Esophagus squamous epithelium (tissue), 5 donors: ENCODE data around the gene IQGAP2. TPM values are rescaled to one million over a fixed set of nuclear protein-coding genes. Genes with fewer than 3 reads are reported as not detected.

ENCODE experiments used
- DNase-seq: peaks from one replicate; lab custom pipeline; 2025; lab: John Stamatoyannopoulos, UW
- H3K27ac ChIP-seq, 4 donors: fragments of 200-600 bp; sonication (generic); one replicate each; pipeline ENCODE4 v1.5.1; 2016 to 2019; ENCODE audit warnings: mild to moderate bottlenecking in 1 of 4
- H3K27me3 ChIP-seq, 4 donors: fragments of 200-600 bp; sonication (generic); 1 replicate in 3 of 4; 2 replicates in 1 of 4; pipeline versions ENCODE4 v1.5.1 to v1.6.0; 2017 to 2021; ENCODE audit warnings: antibody characterized with exemption in 1 of 4
- H3K36me3 ChIP-seq, 3 donors: fragments of 200-600 bp; sonication (generic); one replicate each; pipeline ENCODE4 v1.5.1; 2016 to 2019
- H3K4me1 ChIP-seq, 3 donors: fragments of 200-600 bp; sonication (generic); one replicate each; pipeline ENCODE4 v1.5.1; 2017 to 2019
- H3K4me3 ChIP-seq, 4 donors: fragments of 200-600 bp; sonication (generic); 1 replicate in 3 of 4; 2 replicates in 1 of 4; pipeline ENCODE4 v1.5.1; 2016 to 2019; ENCODE audit warnings: mild to moderate bottlenecking in 2 of 4, moderate library complexity in 1 of 4
- H3K9me3 ChIP-seq, 3 donors: fragments of 200-600 bp; sonication (generic); one replicate each; pipeline ENCODE4 v1.5.1; 2016 to 2019
- POLR2A ChIP-seq, 4 donors: fragments of 450-650 bp; IDR thresholded peaks; one replicate each; pipeline ENCODE4 v1.6.1; 2017; ENCODE audit warnings: antibody characterized with exemption in 4 of 4, mild to moderate bottlenecking in 4 of 4, moderate library complexity in 3 of 4
- WGBS, 2 donors: methylation state at CpG; one replicate each; pipeline ENCODE4 v1.1.5; 2018; 5-methylcytosine and 5-hydroxymethylcytosine counted together
- intact Hi-C: fragments of 100-400 bp; cut with DNase I; formaldehyde crosslinking; loops from one replicate; pipeline ENCODE4 v1.15.0; 2022
- total RNA-seq, 4 donors: library from RNA; depleted of rRNA; stranded (reverse); fragments of >200 nt; gene quantifications; one replicate each; pipeline ENCODE4 v1.1.0, GENCODE V29; 2016
- TF ChIP-seq, protein P1 (sequence below), 6 experiments: fragments of 450-650 bp in 4 of 6; fragments of 200-600 bp in 2 of 6; sonication (generic) in 2 of 6; IDR thresholded peaks; one replicate each; pipeline ENCODE4 v1.5.1; 2016 to 2019; ENCODE audit warnings: antibody characterized with exemption in 6 of 6, mild to moderate bottlenecking in 4 of 6, moderate library complexity in 4 of 6
- donor health status: DM: yes; HTN: yes; CAD: no.

The IQGAP2 gene
- total RNA-seq, 4 donors from 2014 or later: 3.0 to 16.6 (median 5.9) TPM

DNA sequence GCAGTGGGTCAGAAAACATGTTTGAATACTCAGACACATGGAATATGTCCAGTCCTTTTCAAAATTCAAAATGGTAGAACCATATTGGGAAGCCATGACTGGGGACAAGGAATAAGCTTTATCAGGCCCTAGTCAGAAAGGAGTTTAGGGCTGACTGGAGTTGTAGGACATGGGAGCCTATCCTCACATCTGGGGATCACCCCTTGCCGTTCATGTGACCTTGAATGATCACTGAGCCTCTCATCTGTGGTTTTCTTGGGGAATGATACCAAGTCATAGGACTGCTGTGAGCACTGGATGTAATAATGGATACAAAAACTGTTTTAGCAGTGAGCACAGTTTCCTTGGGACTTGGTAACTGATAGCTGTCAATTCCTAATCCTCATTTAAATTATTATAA is 84.7 kb downstream of the IQGAP2 start:
- no peak for TF ChIP-seq POLR2A (IDR thresholded peaks at IDR 0.05)
- TF ChIP-seq, protein P1, sequence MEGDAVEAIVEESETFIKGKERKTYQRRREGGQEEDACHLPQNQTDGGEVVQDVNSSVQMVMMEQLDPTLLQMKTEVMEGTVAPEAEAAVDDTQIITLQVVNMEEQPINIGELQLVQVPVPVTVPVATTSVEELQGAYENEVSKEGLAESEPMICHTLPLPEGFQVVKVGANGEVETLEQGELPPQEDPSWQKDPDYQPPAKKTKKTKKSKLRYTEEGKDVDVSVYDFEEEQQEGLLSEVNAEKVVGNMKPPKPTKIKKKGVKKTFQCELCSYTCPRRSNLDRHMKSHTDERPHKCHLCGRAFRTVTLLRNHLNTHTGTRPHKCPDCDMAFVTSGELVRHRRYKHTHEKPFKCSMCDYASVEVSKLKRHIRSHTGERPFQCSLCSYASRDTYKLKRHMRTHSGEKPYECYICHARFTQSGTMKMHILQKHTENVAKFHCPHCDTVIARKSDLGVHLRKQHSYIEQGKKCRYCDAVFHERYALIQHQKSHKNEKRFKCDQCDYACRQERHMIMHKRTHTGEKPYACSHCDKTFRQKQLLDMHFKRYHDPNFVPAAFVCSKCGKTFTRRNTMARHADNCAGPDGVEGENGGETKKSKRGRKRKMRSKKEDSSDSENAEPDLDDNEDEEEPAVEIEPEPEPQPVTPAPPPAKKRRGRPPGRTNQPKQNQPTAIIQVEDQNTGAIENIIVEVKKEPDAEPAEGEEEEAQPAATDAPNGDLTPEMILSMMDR (IDR thresholded peaks at IDR 0.05): no peak
- H3K9me3 ChIP-seq: no peaks in the 10 kb centered on the region
- DNase-seq: no peak
- H3K4me3 ChIP-seq: no peak overlapping the region
- no peaks in the 10 kb centered on the region for H3K27me3 ChIP-seq
- WGBS, 2 donors: 83 to 85% methylated on average over 1 of the region's 1 CpG
- peaks cover 0 to 10% (median 0%) of the 10 kb centered on the region in 3 donors for H3K4me1 ChIP-seq
- H3K27ac ChIP-seq: no peak overlapping the region
- H3K36me3 ChIP-seq: no peaks in the 10 kb centered on the region
- intact Hi-C loops: no loop called here

DNA sequence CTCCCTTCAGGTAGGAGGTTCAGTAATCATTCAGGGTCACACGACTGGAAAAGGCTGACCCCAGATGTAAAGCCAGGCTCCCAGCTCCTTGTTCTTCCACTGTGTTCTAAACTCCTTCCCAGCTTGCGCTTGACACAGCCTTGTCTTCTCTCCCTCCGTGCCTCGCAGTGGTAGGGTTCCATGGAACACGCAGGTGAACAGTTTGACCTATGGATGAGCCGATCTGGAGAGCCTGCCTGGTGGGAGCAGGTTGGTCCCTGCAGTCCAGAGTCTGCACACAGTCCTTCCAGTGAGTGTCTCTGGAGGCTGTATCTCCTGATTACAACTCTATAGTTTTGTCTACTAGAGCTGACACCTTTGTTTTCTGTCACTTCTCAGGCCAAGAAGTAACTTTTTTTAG is 85.9 kb downstream of the IQGAP2 start:
- intact Hi-C loops: no loop called here
- Histone ChIP-seq H3K9me3 (no peaks in the 10 kb centered on the region), H3K36me3 (no peaks in the 10 kb centered on the region), H3K27ac (no peak overlapping the region), H3K4me3 (no peak overlapping the region), H3K27me3 (no peaks in the 10 kb centered on the region), H3K4me1 (peaks cover 0 to 4% (median 0%) of the 10 kb centered on the region in 3 donors)
- WGBS, 2 donors: 78 to 86% methylated on average over 6 of the region's 6 CpGs
- DNase-seq: no peak
- TF ChIP-seq, protein P1 (IDR thresholded peaks at IDR 0.05): no peak
- no peak for TF ChIP-seq POLR2A (IDR thresholded peaks at IDR 0.05)

DNA sequence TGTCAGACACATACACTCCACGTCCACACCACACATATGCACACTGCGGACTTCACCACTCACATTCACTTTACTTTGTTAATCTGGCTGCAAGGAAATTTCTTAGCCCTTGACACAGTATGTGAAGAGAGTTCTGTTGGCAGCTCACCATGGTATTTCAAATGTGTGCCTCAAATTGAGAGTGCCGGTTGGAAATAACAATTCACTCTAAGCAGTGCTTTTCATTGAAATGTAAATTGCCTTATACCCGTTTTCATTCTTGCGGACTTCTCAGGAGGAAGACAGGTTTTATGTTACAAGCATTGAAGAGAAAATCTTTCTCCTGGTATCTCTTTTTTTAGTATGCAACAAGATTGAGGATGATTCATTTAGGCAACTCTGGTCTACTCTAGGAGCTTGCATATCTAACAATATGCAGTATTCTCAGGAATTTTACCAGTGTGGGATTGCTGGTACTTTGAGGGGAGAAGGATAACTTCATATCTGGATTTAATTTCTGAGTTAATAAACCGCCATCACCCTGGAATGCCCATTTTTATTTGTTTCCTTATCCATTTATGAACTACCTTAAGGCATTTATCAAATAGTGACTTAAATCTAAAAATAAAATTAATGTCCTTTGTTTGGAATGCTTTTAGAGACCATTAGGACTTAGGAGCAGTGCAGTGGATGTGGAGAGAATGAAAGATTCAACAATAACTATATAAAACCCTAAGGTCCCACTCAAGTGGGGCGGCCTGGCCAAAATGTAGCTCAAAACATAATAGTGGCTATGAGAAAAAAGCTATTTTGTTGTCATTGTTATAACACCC is 87.0 kb downstream of the IQGAP2 start:
- TF ChIP-seq, protein P1 (IDR thresholded peaks at IDR 0.05): no peak
- TF ChIP-seq POLR2A (IDR thresholded peaks at IDR 0.05): no peak
- Histone ChIP-seq H3K27ac (no peak overlapping the region), H3K36me3 (no peaks in the 10 kb centered on the region), H3K9me3 (no peaks in the 10 kb centered on the region), H3K4me1 (no peaks in the 10 kb centered on the region), H3K27me3 (no peaks in the 10 kb centered on the region), H3K4me3 (no peak overlapping the region)
- intact Hi-C loops: no loop called here
- DNase-seq: no peak
- 82 to 84% methylated on average over 7 of the region's 7 CpGs for WGBS, 2 donors

DNA sequence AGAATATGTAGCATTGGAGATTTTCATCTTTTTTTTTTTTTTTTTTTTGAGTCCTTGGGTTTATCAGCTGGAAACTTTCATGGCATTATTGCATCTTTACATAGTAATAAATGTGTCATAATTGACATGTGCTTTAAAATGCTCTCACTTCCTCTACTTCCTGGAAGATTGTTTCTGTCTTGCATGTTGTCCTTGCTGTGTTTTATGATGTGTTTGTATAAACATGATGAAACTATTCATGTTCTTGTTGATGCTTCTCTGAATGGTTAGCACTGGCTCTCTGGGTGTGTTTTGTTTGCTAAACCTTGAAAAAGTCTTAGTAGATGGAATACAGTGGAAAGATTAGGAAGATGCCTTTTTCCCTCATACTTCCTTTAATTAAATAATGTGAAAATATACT is 87.9 kb downstream of the IQGAP2 start:
- Histone ChIP-seq H3K27me3 (no peaks in the 10 kb centered on the region), H3K4me3 (no peak overlapping the region), H3K27ac (no peak overlapping the region), H3K4me1 (no peaks in the 10 kb centered on the region), H3K36me3 (no peaks in the 10 kb centered on the region), H3K9me3 (no peaks in the 10 kb centered on the region)
- intact Hi-C loops: no loop called here
- no peak for DNase-seq
- TF ChIP-seq POLR2A (IDR thresholded peaks at IDR 0.05): no peak
- TF ChIP-seq, protein P1 (IDR thresholded peaks at IDR 0.05): no peak

DNA sequence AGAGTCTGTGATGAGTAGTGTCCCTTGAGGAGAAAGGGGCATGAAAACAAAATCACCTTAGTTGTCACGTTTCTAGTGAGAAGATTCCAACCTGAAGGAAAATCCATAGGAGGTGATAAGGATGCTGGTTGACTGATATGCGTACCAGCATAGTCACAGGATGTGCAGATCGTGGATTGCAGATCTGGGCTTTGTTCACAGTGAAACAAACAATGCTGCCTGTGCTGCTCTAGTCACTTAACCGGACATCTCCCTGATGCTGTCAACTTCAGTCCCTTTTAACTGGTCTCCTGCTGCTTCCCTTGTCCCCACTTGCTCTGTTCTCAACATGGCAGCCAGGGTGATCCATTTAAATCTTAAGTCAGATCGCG is 89.7 kb downstream of the IQGAP2 start:
- Histone ChIP-seq H3K27me3 (no peaks in the 10 kb centered on the region), H3K4me1 (no peaks in the 10 kb centered on the region), H3K9me3 (no peaks in the 10 kb centered on the region), H3K36me3 (no peaks in the 10 kb centered on the region), H3K4me3 (no peak overlapping the region), H3K27ac (no peak overlapping the region)
- 85 to 88% methylated on average over 6 of the region's 6 CpGs for WGBS, 2 donors
- no peak for DNase-seq
- intact Hi-C loops: no loop called here
- TF ChIP-seq POLR2A (IDR thresholded peaks at IDR 0.05): no peak
- TF ChIP-seq, protein P1 (IDR thresholded peaks at IDR 0.05): no peak
